GM19395 (cell line): Measurements from ENCODE around the gene CSHL1.
"Not testable (repeated sequence)": the region's sequence is repeated elsewhere in the genome, so short reads cannot be mapped to it uniquely, and the experiment has no call there.

Experiments used
- ATAC-seq: cut with Tn5 transposase; IDR thresholded peaks from one replicate; pipeline ENCODE4 v1.9.1; 2021; ENCODE audit warnings: mild to moderate bottlenecking, moderate library complexity; ENCODE audit not compliant: unreplicated experiment

Gene CSHL1

GRCh38 chr17:63919311-63919723, 8.3 kb upstream of the CSHL1 start:
- ATAC-seq, result peak; percentile 65

GRCh38 chr17:63918789-63919305, 7.8 kb upstream of the CSHL1 start, which contains the start of gene GH1:
TSS of gene GH1 (minus strand) at chr17:63918839. CDS start at chr17:63918776, 63 bp downstream.
- not testable (repeated sequence) for ATAC-seq

DNA sequence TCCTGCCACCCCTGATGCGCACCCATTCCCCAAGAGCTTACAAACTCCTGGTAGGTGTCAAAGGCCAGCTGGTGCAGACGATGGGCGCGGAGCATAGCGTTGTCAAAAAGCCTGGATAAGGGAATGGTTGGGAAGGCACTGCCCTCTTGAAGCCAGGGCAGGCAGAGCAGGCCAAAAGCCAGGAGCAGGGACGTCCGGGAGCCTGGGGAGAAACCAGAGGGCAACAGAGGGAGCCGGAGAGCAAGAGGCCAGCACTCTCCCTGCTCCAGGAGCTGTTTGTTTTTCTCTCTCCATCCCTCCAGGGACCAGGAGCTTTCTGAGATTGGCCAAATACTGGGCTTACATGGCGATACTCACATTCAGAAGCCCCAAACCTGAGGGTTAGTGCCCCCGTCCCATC, 7.2 kb upstream of the CSHL1 start:
- ATAC-seq, result no peak

DNA sequence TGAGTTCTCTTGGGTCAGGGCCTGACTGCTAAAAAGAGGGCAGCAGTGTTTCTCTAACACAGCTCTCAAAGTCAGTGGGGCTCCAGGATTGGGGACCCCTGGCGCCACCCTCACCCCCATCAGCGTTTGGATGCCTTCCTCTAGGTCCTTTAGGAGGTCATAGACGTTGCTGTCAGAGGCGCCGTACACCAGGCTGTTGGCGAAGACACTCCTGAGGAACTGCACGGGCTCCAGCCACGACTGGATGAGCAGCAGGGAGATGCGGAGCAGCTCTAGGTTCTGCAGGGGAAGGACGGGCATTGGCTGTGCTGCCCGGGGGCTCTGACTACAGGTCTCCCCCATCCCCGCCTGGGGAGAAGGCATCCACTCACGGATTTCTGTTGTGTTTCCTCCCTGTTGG, 6.6 kb upstream of the CSHL1 start:
- no peak for ATAC-seq

DNA sequence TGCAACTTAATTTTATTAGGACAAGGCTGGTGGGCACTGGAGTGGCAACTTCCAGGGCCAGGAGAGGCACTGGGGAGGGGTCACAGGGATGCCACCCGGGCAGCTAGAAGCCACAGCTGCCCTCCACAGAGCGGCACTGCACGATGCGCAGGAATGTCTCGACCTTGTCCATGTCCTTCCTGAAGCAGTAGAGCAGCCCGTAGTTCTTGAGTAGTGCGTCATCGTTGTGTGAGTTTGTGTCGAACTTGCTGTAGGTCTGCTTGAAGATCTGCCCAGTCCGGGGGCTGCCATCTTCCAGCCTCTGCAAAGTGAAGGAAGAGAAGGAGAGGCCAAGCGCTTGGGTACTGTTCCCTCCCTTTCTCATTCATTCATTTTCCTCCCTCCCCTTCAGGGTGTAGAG, 6.1 kb upstream of the CSHL1 start:
- ATAC-seq, result not testable (repeated sequence)

DNA sequence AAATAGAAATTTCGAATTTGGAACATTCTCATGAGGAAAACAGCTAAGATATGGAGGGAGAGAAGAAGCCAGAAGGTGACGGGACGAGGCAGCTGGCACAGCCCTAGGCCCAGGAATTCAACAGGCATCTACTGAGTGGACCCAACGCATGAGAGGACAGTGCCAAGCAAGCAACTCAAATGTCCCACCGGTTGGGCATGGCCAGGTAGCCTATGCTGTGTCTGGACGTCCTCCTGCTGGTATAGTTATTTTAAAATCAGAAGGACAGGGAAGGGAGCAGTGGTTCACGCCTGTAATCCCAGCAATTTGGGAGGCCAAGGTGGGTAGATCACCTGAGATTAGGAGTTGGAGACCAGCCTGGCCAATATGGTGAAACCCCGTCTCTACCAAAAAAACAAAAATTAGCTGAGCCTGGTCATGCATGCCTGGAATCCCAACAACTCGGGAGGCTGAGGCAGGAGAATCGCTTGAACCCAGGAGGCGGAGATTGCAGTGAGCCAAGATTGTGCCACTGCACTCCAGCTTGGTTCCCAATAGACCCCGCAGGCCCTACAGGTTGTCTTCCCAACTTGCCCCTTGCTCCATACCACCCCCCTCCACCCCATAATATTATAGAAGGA, 5.6 kb upstream of the CSHL1 start:
- no peak for ATAC-seq

DNA sequence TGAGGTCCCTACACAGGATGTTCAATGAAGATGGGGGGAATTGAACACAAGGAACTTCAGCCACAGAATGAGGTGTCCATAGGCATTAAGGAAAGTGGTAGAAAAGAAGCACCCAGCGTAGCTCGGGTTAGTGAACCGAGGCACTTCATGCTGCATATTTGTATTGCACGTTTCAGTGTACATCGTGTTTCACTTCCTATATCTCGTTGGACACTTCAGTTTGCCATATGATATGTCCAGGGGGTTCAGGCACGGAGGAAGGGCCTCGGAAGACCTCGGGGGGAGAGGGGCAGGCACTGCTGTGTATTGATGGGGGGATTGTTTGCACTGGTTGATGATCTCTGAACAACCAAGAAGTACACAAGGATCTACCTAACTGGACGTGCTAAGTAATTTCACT, 4.7 kb upstream of the CSHL1 start:
- ATAC-seq, result not testable (repeated sequence)

GRCh38 chr17:63914471-63914870, 3.4 kb upstream of the CSHL1 start:
- no peak for ATAC-seq

- ATAC-seq, result no peak
These were observed 621 bp upstream of the CSHL1 start for GRCh38 chr17:63911657-63912100.

GRCh38 chr17:63910096-63910495, 962 bp downstream of the CSHL1 start:
- no peak for ATAC-seq

- ATAC-seq, result not testable (repeated sequence)
These were observed 1.5 kb downstream of the CSHL1 start for GRCh38 chr17:63909586-63909985.

GRCh38 chr17:63907161-63907778, 3.8 kb downstream of the CSHL1 start:
- not testable (repeated sequence) for ATAC-seq

- ATAC-seq, result not testable (repeated sequence)
These were observed 6.3 kb downstream of the CSHL1 start for GRCh38 chr17:63904796-63905195.

- ATAC-seq, result not testable (repeated sequence)
These were observed 7.3 kb downstream of the CSHL1 start for GRCh38 chr17:63903787-63904201.

DNA sequence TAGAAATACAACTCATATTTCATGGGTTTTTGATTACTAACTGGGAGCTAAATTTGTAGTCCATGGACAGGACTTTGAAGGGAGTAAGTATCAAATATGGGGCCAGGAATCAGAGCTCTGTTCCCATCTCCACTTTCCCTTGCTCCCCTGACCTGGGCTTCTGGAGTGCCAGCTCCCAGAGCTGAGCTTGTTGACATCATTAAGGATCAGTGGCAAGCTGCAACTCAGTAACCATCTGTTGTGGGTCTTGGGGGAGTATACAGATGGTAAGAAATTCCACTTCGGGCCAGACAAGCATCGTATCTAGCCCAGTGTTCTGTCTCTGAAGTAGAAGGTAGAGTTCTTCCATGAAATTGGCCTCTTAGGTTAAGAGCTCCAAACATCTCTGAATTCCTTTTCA, 9.1 kb downstream of the CSHL1 start:
- ATAC-seq, result not testable (repeated sequence)

- ATAC-seq, result not testable (repeated sequence)
These were observed 11.9 kb downstream of the CSHL1 start for GRCh38 chr17:63898899-63899798.

- not testable (repeated sequence) for ATAC-seq
These were observed 14.3 kb downstream of the CSHL1 start, which contains the start of gene CSH1 for GRCh38 chr17:63896524-63897354. TSS of gene CSH1 (minus strand) at chr17:63896574. CDS start at chr17:63896511, 63 bp downstream.

DNA sequence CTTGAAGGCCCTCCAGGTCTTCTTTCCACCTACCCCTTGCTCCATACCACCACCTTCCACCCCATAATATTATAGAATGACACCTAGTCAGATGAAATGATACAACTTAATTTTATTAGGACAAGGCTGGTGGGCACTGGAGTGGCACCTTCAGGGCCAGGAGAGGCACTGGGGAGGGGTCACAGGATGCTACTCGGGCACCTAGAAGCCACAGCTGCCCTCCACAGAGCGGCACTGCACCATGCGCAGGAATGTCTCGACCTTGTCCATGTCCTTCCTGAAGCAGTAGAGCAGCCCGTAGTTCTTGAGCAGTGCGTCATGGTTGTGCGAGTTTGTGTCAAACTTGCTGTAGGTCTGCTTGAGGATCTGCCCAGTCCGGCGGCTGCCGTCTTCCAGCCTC, 16.2 kb downstream of the CSHL1 start:
- ATAC-seq, result not testable (repeated sequence)

GRCh38 chr17:63894021-63894420, 17.0 kb downstream of the CSHL1 start:
- not testable (repeated sequence) for ATAC-seq
